ENCODE measurements around the gene MRPL54. TPM values are rescaled to one million over a fixed set of nuclear protein-coding genes. Genes with fewer than 3 reads are reported as not detected.

The MRPL54 gene
- total and polyA plus RNA-seq, 2 experiments from 2014 or later: 29.7 to 89.9 TPM

- TF ChIP-seq REST (IDR thresholded peaks at IDR 0.05; ENCODE audit: unreplicated experiment) (no peak), ZNF331 (CRISPR knock-in tag; IDR thresholded peaks at IDR 0.05; ENCODE audit: low read depth) (no peak), EZH2 (IDR thresholded peaks at IDR 0.05; ENCODE audit: low read depth, unreplicated experiment) (no peak)
These were observed 45.3 kb downstream of the MRPL54 start (continued) for GRCh38 chr19:3807574-3808354.

GRCh38 chr19:3808420-3809143, 46.1 kb downstream of the MRPL54 start:
- Mint-ChIP-seq H3K9me3 (peaks cover 4% of the 10 kb centered on the region; the same call in 1 of the 3 replicates), H3K4me3 (no peak overlapping the region; the same call in 2 of the 3 replicates), H3K36me3 (ENCODE audit: low read depth) (no peaks in the 10 kb centered on the region), H3K27ac (no peak overlapping the region), H3K27me3 (ENCODE audit: insufficient read depth, low read depth, poor library complexity) (peaks cover 14% of the 10 kb centered on the region), H3K4me1 (no peaks in the 10 kb centered on the region; the same call in 2 of the 3 replicates)
- Histone ChIP-seq H2AFZ (no peak overlapping the region), H3K4me2 (no peak overlapping the region), H3K9me2 (ENCODE audit: insufficient read depth) (no peaks in the 10 kb centered on the region), H4K20me1 (replicated peaks; ENCODE audit: insufficient read depth) (no peaks in the 10 kb centered on the region), H3K4me3 (no peak overlapping the region), H3F3A (replicated peaks; ENCODE audit: low read depth) (peaks cover 9% of the 10 kb centered on the region), H3K36me3 (ENCODE audit: insufficient read depth) (no peaks in the 10 kb centered on the region), H3K79me2 (replicated peaks; ENCODE audit: insufficient read depth) (no peaks in the 10 kb centered on the region), H3K27ac (ENCODE audit: low read depth) (no peak overlapping the region), H3K4me1 (ENCODE audit: insufficient read depth) (no peaks in the 10 kb centered on the region), H3K27me3 (ENCODE audit: insufficient read depth) (no peaks in the 10 kb centered on the region)
- DNase-seq (ENCODE audit: low spot score) (no peak), ATAC-seq (no peak)
- TF ChIP-seq ZNF114 (CRISPR knock-in tag; IDR thresholded peaks at IDR 0.05) (no peak), POLR2AphosphoS5 (IDR thresholded peaks at IDR 0.05; ENCODE audit: low read depth) (no peak), NANOG (IDR thresholded peaks at IDR 0.05; ENCODE audit: borderline replicate concordance) (no peak), REST (IDR thresholded peaks at IDR 0.05; ENCODE audit: unreplicated experiment) (no peak), EZH2 (IDR thresholded peaks at IDR 0.05; ENCODE audit: low read depth, unreplicated experiment) (no peak), ETS1 (IDR thresholded peaks at IDR 0.05) (no peak)
